HEK293T (cell line): Measurements from ENCODE around the gene HTT.

ENCODE experiments used
- HDGF ChIP-seq: fragments of 450-650 bp; IDR thresholded peaks from 2 replicates; pipeline ENCODE4 v1.6.1; 2017; ENCODE audit warnings: antibody characterized with exemption, borderline replicate concordance
- NFRKB ChIP-seq: fragments of 450-650 bp; IDR thresholded peaks from 2 replicates; pipeline ENCODE4 v1.6.1; 2016; ENCODE audit warnings: mild to moderate bottlenecking, moderate library complexity
- SP1 ChIP-seq: fragments of 450-650 bp; IDR thresholded peaks from 2 replicates; pipeline ENCODE4 v1.6.1; 2017

GRCh38 chr4:3079694-3080123, 5.2 kb downstream of the HTT start:
- TF ChIP-seq HDGF (no peak), NFRKB (no peak), SP1 (no peak)
